Astrocyte (in vitro differentiated cells and primary cell): Measurements from ENCODE around the gene SOX1. TPM values are rescaled to one million over a fixed set of nuclear protein-coding genes. Genes with fewer than 3 reads are reported as not detected.

Experiments used
- DNase-seq: peaks from one replicate; pipeline ENCODE4 v3.0.0-alpha.2; 2010; ENCODE audit warnings: low read depth
- FAIRE-seq: peaks from 2 replicates; lab custom pipeline; 2011; peaks lifted over from hg19 to GRCh38; lab: Jason Lieb, UNC
- H2AFZ ChIP-seq: 2 replicates; pipeline ENCODE4 v1.6.0; 2012; ENCODE audit warnings: low read depth, low read length, inconsistent platforms
- H3K27ac ChIP-seq: 2 replicates; pipeline ENCODE4 v1.5.1; 2011; ENCODE audit warnings: low read depth, low read length, inconsistent platforms
- H3K27me3 ChIP-seq: 2 replicates; pipeline ENCODE4 v1.6.0; 2011; ENCODE audit warnings: low read length, inconsistent platforms; ENCODE audit not compliant: insufficient read depth
- H3K36me3 ChIP-seq: 2 replicates; pipeline ENCODE4 v1.5.1; 2011; ENCODE audit warnings: low read length, inconsistent platforms; ENCODE audit not compliant: insufficient read depth
- H3K4me1 ChIP-seq: 2 replicates; pipeline ENCODE4 v1.5.1; 2011; ENCODE audit warnings: low read length, inconsistent platforms; ENCODE audit not compliant: insufficient read depth
- H3K4me2 ChIP-seq: 2 replicates; pipeline ENCODE4 v1.6.0; 2012; ENCODE audit warnings: low read length, inconsistent platforms
- H3K4me3 ChIP-seq: 2 replicates; pipeline ENCODE4 v1.5.1; 2011; ENCODE audit warnings: low read depth, mild to moderate bottlenecking, low read length, inconsistent platforms; ENCODE audit not compliant: insufficient read depth
- H3K79me2 ChIP-seq: 2 replicates; pipeline ENCODE4 v1.6.0; 2012; ENCODE audit warnings: mild to moderate bottlenecking, low read length, inconsistent platforms; ENCODE audit not compliant: insufficient read depth
- H3K9ac ChIP-seq: 2 replicates; pipeline ENCODE4 v1.6.0; 2012; ENCODE audit warnings: mild to moderate bottlenecking, low read length, inconsistent platforms
- H3K9me3 ChIP-seq: 2 replicates; pipeline ENCODE4 v1.5.1; 2012; ENCODE audit warnings: low read depth, mild to moderate bottlenecking, low read length, inconsistent platforms; ENCODE audit not compliant: insufficient read depth
- H4K20me1 ChIP-seq: 2 replicates; pipeline ENCODE4 v1.6.0; 2012; ENCODE audit warnings: low read length, inconsistent platforms; ENCODE audit not compliant: insufficient read depth
- H3K27ac Mint-ChIP-seq: one replicate; pipeline ENCODE4 v1.8.0; 2021; ENCODE audit warnings: mild to moderate bottlenecking, mixed read lengths; ENCODE audit not compliant: unreplicated experiment
- H3K27me3 Mint-ChIP-seq: one replicate; pipeline ENCODE4 v1.8.0; 2021; ENCODE audit warnings: low read depth, mixed read lengths; ENCODE audit not compliant: unreplicated experiment
- H3K36me3 Mint-ChIP-seq: one replicate; pipeline ENCODE4 v1.8.0; 2021; ENCODE audit warnings: low read depth, mixed read lengths; ENCODE audit not compliant: unreplicated experiment
- H3K4me1 Mint-ChIP-seq: one replicate; pipeline ENCODE4 v1.8.0; 2021; ENCODE audit warnings: low read depth, mixed read lengths; ENCODE audit not compliant: unreplicated experiment
- H3K4me3 Mint-ChIP-seq: one replicate; pipeline ENCODE4 v1.8.0; 2021; ENCODE audit warnings: mild to moderate bottlenecking, moderate library complexity, mixed read lengths; ENCODE audit not compliant: unreplicated experiment
- H3K9me3 Mint-ChIP-seq: one replicate; pipeline ENCODE4 v1.8.0; 2021; ENCODE audit warnings: mild to moderate bottlenecking, mixed read lengths; ENCODE audit not compliant: unreplicated experiment
- CTCF ChIP-seq: IDR thresholded peaks from 2 replicates; pipeline ENCODE4 v1.5.1; 2011; ENCODE audit warnings: low read depth, mild to moderate bottlenecking, inconsistent platforms, low read length, moderate library complexity; ENCODE audit not compliant: insufficient read depth
- EZH2 ChIP-seq: IDR thresholded peaks from 2 replicates; pipeline ENCODE4 v1.6.1; 2012; ENCODE audit warnings: mild to moderate bottlenecking, low read length, inconsistent platforms; ENCODE audit not compliant: insufficient read depth
- total RNA-seq: library from RNA; stranded (reverse); gene quantifications from 2 replicates; pipeline ENCODE4 v1.2.1, GENCODE V29; 2021

The SOX1 gene
- total RNA-seq, 1 donor from 2014 or later: not detected

DNA sequence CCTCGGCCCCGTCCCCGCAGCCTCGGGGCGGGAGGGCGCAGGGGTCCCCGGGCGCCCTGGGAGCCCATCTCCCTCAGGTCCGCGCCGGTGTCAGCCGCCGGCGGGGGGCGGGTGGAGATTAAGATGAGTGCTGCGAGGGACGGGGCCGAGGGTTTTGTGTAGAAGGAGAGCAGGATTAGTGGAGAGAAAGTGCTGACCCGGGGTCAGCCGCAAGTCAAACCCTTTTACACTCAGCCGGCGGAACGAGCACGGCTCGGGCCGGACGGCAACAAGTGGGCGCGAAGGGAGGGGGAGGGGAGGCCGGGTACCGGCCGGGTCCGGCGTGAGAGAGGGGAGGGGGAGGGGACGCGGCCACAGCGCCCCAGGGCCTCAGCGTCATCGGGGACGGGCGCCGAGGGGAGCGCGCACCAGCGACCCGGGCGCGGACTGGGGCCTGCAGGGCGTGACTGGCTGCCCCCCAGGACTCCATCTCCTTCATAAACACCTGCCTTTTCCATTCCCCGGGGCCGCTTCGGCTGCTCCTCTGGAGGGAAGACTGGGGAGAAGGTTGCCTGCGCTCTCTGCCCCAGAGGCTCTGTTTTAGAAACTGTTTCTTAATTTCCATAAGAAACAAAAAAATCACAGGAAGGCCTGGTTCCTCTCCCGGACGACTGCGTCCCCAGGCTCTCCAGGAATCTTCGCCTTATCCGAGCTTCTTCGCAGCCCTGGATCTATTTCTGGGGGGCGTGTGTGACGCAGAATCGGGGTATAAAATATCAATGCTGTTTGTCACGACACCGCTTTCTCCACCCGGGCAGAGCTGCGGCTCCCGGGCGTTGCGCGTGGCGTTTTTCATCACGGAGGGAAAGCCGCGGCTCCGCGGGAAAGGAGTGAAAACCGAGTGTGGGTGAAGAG is 6.5 kb downstream of the SOX1 start:
- peak overlapping the region; percentile 45 for H3K4me3 Mint-ChIP-seq
- Histone ChIP-seq H3K4me3 (no peak overlapping the region), H3K27ac (no peak overlapping the region), H3K9ac (no peak overlapping the region), H3K4me2 (peak overlapping the region; percentile 55), H3K79me2 (no peaks in the 10 kb centered on the region), H3K4me1 (no peaks in the 10 kb centered on the region), H2AFZ (no peak overlapping the region), H3K9me3 (no peaks in the 10 kb centered on the region), H3K27me3 (peaks cover 54% of the 10 kb centered on the region), H4K20me1 (no peaks in the 10 kb centered on the region), H3K36me3 (no peaks in the 10 kb centered on the region)
- DNase-seq: no peak
- H3K27ac Mint-ChIP-seq: peak overlapping the region; percentile 80
- peaks cover 30% of the 10 kb centered on the region for H3K9me3 Mint-ChIP-seq
- H3K27me3 Mint-ChIP-seq: peaks cover 76% of the 10 kb centered on the region
- FAIRE-seq: no peak
- H3K36me3 Mint-ChIP-seq: peaks cover 6% of the 10 kb centered on the region
- TF ChIP-seq EZH2: no peak
- no peak for TF ChIP-seq CTCF
- peaks cover 6% of the 10 kb centered on the region for H3K4me1 Mint-ChIP-seq

DNA sequence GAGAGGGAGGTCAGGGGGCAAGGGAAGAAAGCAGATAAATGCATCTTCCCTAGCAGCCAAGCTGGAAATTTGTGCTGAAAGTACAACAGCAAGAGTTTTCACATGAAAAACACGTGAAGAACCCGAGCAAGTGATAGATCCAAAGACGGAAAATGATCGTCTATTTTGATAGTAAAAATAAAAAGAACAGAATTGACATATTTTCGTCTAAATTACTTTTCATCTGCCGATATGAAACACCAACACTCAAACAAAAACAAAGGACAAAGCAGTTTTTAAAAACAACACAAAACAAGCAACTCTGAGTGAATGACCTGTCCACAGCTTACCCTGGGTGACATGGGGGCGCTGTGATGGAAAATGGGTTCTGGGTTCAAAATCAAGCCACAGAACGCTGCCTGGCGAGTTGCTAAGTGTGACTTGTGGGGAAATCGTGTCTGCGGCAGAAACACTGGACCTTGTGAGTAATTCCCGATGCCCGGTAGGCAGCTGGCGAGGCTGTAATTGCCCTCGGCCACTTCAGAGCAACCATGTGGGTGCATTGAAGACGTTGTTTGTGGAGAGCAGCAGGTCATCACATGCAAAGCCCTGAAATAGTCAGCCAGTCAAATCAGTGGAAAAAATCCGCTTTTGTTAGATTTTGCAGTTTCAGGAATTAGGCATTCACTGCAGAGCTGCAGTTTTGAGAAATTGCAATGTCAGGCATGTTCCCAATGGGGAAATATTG is 7.4 kb downstream of the SOX1 start:
- Histone ChIP-seq H3K4me1 (no peaks in the 10 kb centered on the region), H3K79me2 (no peaks in the 10 kb centered on the region), H4K20me1 (no peaks in the 10 kb centered on the region), H3K27ac (no peak overlapping the region), H2AFZ (no peak overlapping the region), H3K4me2 (peak overlapping the region; percentile 55), H3K4me3 (no peak overlapping the region), H3K9me3 (no peaks in the 10 kb centered on the region), H3K27me3 (peaks cover 47% of the 10 kb centered on the region), H3K36me3 (no peaks in the 10 kb centered on the region), H3K9ac (no peak overlapping the region)
- TF ChIP-seq CTCF (no peak), EZH2 (no peak)
- no peak for DNase-seq
- Mint-ChIP-seq H3K36me3 (peaks cover 5% of the 10 kb centered on the region), H3K27ac (peak overlapping the region; percentile 80), H3K9me3 (peaks cover 25% of the 10 kb centered on the region), H3K4me3 (peak overlapping the region; percentile 45), H3K27me3 (peaks cover 70% of the 10 kb centered on the region), H3K4me1 (peaks cover 6% of the 10 kb centered on the region)
- no peak for FAIRE-seq
